Activated T-helper 1 cell treated with anti-CD3 and anti-CD28 coated beads, Interleukin-12 subunit alpha, Interleukin-12 subunit beta, Interleukin-2, Interleukin-4 antibody, amounts not matched to agents 30 ng/mL and 10 ng/mL and 1 ng/mL, durations not matched to agents 14 hours and 24 hours and 36 hours (primary cell): ENCODE data around the gene ZWILCH. TPM values are rescaled to one million over a fixed set of nuclear protein-coding genes. Genes with fewer than 3 reads are reported as not detected.

Experiments used
- DNase-seq: peaks from one replicate; pipeline ENCODE4 v3.0.0; 2021; ENCODE audit warnings: low spot score
- H3K27ac Mint-ChIP-seq: one replicate; pipeline ENCODE4 v1.8.0; 2021; ENCODE audit warnings: mild to moderate bottlenecking, mixed read lengths
- H3K27me3 Mint-ChIP-seq: one replicate; pipeline ENCODE4 v1.8.0; 2022; ENCODE audit warnings: mild to moderate bottlenecking, moderate library complexity, mixed read lengths; ENCODE audit not compliant: insufficient read depth
- H3K36me3 Mint-ChIP-seq: one replicate; pipeline ENCODE4 v1.8.0; 2021; ENCODE audit warnings: low read depth, mixed read lengths
- H3K4me1 Mint-ChIP-seq: one replicate; pipeline ENCODE4 v1.8.0; 2021; ENCODE audit warnings: low read depth, mixed read lengths
- H3K4me3 Mint-ChIP-seq: one replicate; pipeline ENCODE4 v1.8.0; 2021; ENCODE audit warnings: mild to moderate bottlenecking, moderate library complexity, mixed read lengths
- H3K9me3 Mint-ChIP-seq: one replicate; pipeline ENCODE4 v1.8.0; 2021; ENCODE audit warnings: mixed read lengths
- intact Hi-C: fragments of 100-400 bp; cut with micrococcal nuclease; formaldehyde crosslinking; loops from one replicate; pipeline ENCODE4 v1.15.1; 2024
- total RNA-seq: library from RNA; stranded (reverse); gene quantifications from 2 replicates; pipeline ENCODE4 v1.2.3, GENCODE V29; 2022

The ZWILCH gene
- total RNA-seq, 1 donor from 2014 or later = 37.5 TPM

DNA sequence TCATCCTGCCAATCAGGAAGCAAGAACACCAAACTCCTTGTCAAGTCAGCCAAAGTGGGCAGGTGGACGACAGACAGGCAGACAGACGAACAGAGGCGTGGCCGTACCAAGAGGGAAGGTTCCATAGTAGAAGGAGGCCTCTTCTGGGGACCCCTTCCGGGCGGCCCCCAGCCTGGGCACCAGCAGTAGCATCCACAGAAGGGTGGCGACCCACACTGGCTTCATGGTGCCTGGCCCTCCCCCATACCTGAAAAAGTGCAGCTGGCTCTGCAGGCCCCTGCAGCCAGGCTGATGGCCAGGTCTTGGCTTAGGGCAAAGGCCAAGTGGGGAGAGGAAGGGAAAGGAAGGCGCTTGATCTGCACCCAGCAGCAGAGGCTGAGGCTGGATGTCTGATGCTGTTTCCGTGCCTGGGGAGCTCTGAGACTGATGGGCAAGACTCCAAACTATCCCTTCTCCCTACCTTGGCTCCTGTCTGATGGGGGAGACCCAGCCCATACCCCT lies 60.1 kb downstream of the ZWILCH start:
- H3K36me3 Mint-ChIP-seq = no peaks in the 10 kb centered on the region
- no peak overlapping the region for H3K4me3 Mint-ChIP-seq
- H3K27me3 Mint-ChIP-seq = peaks cover 2% of the 10 kb centered on the region
- intact Hi-C loops = no loop called here
- DNase-seq = no peak
- H3K27ac Mint-ChIP-seq = no peak overlapping the region
- no peaks in the 10 kb centered on the region for H3K9me3 Mint-ChIP-seq
- H3K4me1 Mint-ChIP-seq = peaks cover 12% of the 10 kb centered on the region

DNA sequence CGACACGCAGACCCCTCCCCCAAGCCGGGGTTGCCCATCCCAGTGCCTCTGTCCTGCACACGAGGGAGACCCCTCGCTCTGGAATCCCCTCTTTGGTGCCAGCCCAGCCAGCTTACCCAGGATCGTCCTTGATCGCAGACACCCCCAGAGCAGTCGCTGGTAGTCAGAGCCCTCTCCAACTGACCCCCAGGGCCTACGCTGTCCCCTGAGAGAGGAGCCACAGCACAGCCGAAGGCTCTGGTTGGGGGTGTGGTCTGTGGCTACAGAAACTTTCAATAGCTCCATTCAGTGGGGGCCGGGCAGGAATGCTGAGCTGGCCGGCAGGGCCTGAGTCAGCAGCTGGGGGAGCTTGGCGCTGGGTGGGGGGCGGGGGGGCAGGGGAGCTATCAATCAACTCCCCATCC lies 60.6 kb downstream of the ZWILCH start, which contains the start of gene LCTL:
TSS of gene LCTL (minus strand) at position 258 of the 404 bp plus-strand sequence. CDS start 633 bp downstream, outside the sequence.
- no peak within 1 kb of the TSS for H3K27ac Mint-ChIP-seq

DNA sequence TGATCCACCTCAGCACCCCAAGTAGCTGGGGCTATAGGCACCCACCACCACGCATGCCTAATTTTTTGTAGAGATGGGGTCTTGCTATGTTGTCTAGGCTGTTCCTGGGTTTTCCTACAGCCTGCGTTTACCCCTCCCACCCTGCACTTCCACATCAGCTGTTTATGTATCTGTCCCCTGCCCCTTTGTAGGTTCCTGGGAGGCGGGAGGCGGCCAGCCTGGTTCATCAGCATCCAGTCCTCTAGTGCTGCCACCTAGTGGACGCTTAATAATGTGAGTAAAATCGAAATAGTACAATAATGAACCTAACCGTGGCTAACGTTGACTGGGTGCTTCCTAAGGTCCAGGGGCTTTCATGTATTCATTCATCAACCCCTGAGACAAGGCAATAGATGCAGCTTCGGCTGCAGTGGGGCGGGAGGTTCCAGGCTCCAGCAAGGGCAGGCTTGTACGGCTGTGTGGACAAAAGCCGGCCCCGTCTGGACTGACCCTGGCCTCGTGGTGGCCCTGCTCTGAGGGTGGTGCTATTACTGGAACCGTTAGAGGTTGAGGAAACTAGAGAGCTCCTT lies 61.9 kb downstream of the ZWILCH start:
- Mint-ChIP-seq H3K27me3 (no peaks in the 10 kb centered on the region), H3K27ac (no peak overlapping the region)
- intact Hi-C loops = loop anchor here (1.0 kb wide), 1 partner anchor 63 kb away; the partner anchor contains the start of gene RPL4

More for the DNA sequence above, 60.6 kb downstream of the ZWILCH start, which contains the start of gene LCTL:
- H3K9me3 Mint-ChIP-seq = no peaks in the 10 kb centered on the region
- DNase-seq = no peak
- peaks cover 12% of the 10 kb centered on the region for H3K4me1 Mint-ChIP-seq
- H3K27me3 Mint-ChIP-seq = peaks cover 2% of the 10 kb centered on the region
- intact Hi-C loops = no loop called here
- peak within 1 kb of the TSS; percentile 19 for H3K4me3 Mint-ChIP-seq
- H3K36me3 Mint-ChIP-seq = no peaks in the 10 kb centered on the region

DNA sequence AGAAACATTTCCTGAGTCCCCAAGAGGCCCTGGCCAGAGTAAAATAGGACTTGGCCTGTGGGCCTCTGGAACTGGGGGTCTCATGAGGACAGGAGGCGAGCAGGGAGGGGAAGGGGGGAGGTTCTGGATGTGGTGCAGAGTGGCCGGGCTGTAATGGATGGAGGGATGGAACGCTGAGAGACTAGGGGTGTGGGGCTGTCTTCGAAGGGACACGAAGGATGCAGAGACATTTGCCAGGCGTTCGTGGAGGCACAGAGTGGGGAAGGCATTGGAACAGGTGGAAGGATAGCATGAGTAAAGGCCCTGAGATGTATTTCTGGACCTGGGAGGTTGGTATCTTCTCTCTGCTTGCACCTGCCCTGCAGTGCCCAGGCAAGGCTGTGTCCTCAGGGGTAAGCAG lies 62.8 kb downstream of the ZWILCH start:
- H3K36me3 Mint-ChIP-seq = no peaks in the 10 kb centered on the region
- H3K27me3 Mint-ChIP-seq = no peaks in the 10 kb centered on the region
- H3K27ac Mint-ChIP-seq = no peak overlapping the region
- peaks cover 12% of the 10 kb centered on the region for H3K4me1 Mint-ChIP-seq
- intact Hi-C loops = loop anchor here (1.0 kb wide), 1 partner anchor 64 kb away; the partner anchor contains the start of gene RPL4
- H3K9me3 Mint-ChIP-seq = no peaks in the 10 kb centered on the region
- no peak for DNase-seq
- H3K4me3 Mint-ChIP-seq = no peak overlapping the region

More for the DNA sequence above, 61.9 kb downstream of the ZWILCH start:
- peak; percentile 24 for DNase-seq
- H3K36me3 Mint-ChIP-seq = no peaks in the 10 kb centered on the region
- peak overlapping the region; percentile 19 for H3K4me3 Mint-ChIP-seq
- H3K9me3 Mint-ChIP-seq = no peaks in the 10 kb centered on the region
- H3K4me1 Mint-ChIP-seq = peaks cover 12% of the 10 kb centered on the region

DNA sequence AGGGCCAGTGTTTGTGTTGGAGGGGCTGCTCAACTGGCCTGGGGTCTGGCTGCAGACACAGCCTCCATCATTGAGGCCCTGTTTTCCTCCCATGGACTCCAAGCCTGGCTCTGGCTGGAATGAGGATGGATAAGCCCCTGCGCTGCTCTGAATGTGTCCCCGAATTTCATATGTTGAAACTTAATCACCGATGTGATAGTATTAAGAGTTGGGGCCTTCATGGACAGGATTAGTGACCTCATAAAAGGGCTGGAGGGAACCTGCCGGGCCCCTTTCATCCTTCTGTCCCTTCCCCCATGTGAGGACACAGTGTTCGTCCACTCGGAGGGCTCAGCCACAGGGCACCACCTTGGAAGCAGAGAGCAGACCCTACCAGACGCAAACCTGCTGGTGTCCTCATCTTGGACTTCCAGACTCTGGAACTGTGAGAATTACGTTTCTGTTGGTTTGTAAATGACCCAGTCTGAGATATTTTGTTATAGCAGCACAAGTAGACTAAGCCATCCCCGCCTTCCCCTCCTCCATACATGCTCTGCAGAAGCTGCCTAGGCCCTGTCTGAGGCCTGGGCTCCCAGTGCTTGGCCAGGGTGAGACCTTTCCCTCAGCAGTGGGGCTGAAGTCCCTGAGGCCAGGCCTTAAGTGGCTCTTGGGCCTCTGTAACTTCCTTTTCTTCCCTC lies 64.5 kb downstream of the ZWILCH start:
- intact Hi-C loops = no loop called here
- peaks cover 12% of the 10 kb centered on the region for H3K4me1 Mint-ChIP-seq
- no peak overlapping the region for H3K4me3 Mint-ChIP-seq
- no peaks in the 10 kb centered on the region for H3K27me3 Mint-ChIP-seq
- no peak for DNase-seq
- H3K27ac Mint-ChIP-seq = no peak overlapping the region
- H3K9me3 Mint-ChIP-seq = no peaks in the 10 kb centered on the region
- H3K36me3 Mint-ChIP-seq = no peaks in the 10 kb centered on the region

DNA sequence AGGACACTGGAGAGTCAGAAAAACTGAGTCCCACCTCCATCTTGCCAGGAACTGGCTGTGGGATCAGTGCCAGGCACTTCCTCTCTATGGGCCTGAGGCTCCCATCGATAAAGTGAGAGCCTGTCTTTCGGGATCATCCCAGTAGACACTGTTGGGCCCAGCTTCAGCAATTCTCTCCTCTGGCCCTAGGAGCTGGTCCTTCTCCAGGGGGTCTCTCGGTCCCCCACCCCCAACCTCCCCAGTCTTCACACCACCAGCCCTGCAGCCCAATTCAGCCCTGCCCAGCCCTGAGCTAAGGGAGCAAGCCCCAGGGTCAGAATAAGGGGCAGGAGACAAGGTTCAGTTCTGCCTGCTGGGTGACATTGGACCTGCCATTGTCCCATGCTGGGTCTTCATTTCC lies 65.2 kb downstream of the ZWILCH start:
- DNase-seq = no peak
- intact Hi-C loops = no loop called here
- no peaks in the 10 kb centered on the region for H3K27me3 Mint-ChIP-seq
- H3K4me1 Mint-ChIP-seq = peaks cover 12% of the 10 kb centered on the region
- H3K36me3 Mint-ChIP-seq = no peaks in the 10 kb centered on the region
- H3K4me3 Mint-ChIP-seq = no peak overlapping the region
- H3K9me3 Mint-ChIP-seq = no peaks in the 10 kb centered on the region
- no peak overlapping the region for H3K27ac Mint-ChIP-seq

DNA sequence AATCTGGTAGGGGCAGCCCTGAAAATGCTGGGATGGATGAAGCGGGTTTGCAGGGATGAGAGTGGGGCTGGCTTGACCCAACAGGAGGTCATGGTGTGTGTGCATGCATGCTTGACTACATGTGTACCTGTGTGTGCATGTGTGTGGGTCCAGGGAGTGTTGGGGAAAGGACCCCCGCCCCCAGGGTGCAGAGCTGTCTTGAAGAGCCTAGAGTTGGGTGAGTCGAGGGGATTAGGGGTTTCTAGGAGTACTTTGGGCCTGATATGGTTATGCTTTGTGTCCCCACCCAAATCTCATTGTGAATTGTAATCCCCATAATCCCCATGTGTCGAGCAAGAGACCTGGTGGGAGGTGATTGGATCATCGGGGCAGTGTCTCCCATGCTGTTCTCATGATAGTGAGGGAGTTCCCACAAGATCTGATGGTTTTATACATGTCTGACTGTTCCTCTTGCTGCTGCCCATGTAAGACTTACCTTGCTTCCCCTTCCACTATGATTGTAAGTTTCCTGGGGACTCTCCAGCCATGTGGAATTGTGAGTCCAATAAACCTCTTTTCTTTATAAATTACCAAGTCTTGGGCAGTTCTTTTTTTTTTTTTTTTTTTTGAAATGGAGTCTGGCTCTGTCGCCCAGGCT lies 65.8 kb downstream of the ZWILCH start:
- intact Hi-C loops = no loop called here
- H3K4me3 Mint-ChIP-seq = no peak overlapping the region
- no peaks in the 10 kb centered on the region for H3K27me3 Mint-ChIP-seq
- H3K9me3 Mint-ChIP-seq = no peaks in the 10 kb centered on the region
- H3K4me1 Mint-ChIP-seq = peaks cover 12% of the 10 kb centered on the region
- no peak for DNase-seq
- no peak overlapping the region for H3K27ac Mint-ChIP-seq
- no peaks in the 10 kb centered on the region for H3K36me3 Mint-ChIP-seq

DNA sequence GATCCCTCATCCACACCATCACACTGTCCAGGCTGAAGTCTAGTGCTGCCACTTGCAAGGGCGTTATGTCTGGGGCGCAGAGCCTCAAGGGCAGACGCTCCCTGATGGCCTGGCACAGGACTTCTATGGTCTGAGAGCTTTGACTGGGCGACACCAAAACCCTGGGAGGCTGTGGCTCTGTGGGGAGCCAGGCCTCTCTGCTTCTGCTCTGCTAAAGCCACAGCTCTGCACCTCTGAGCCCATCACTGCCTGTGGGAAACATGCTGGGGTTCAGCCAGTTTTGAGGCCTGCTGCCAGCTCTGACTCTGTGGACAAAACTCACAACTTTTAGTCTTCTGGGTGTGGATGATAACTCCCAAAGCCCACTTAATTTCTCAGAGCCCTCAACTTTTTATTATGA lies 67.0 kb downstream of the ZWILCH start:
- H3K4me3 Mint-ChIP-seq = no peak overlapping the region
- no peak overlapping the region for H3K27ac Mint-ChIP-seq
- H3K27me3 Mint-ChIP-seq = no peaks in the 10 kb centered on the region
- no peaks in the 10 kb centered on the region for H3K36me3 Mint-ChIP-seq
- H3K4me1 Mint-ChIP-seq = peaks cover 2% of the 10 kb centered on the region
- no peaks in the 10 kb centered on the region for H3K9me3 Mint-ChIP-seq
- DNase-seq = no peak
- intact Hi-C loops = no loop called here

DNA sequence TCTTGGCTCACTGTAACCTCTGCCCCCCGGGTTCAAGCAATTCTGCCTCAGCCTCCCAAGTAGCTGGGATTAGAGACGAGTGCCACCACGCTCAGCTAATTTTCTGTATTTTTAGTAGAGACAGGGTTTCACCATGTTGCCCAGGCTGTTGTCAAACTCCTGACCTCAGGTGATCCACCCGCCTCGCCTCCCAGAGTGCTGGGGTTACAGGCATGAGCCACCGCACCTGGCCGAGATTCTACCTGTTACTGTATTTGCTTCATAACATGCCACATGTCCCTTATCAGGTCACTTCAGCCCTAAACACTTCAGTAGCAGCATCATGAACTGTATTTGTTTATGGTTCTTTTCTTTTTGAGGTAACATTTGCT lies 68.2 kb downstream of the ZWILCH start:
- Mint-ChIP-seq H3K27me3 (no peaks in the 10 kb centered on the region), H3K4me1 (no peaks in the 10 kb centered on the region), H3K9me3 (no peaks in the 10 kb centered on the region), H3K27ac (no peak overlapping the region), H3K4me3 (no peak overlapping the region), H3K36me3 (no peaks in the 10 kb centered on the region)
- intact Hi-C loops = no loop called here
- no peak for DNase-seq

DNA sequence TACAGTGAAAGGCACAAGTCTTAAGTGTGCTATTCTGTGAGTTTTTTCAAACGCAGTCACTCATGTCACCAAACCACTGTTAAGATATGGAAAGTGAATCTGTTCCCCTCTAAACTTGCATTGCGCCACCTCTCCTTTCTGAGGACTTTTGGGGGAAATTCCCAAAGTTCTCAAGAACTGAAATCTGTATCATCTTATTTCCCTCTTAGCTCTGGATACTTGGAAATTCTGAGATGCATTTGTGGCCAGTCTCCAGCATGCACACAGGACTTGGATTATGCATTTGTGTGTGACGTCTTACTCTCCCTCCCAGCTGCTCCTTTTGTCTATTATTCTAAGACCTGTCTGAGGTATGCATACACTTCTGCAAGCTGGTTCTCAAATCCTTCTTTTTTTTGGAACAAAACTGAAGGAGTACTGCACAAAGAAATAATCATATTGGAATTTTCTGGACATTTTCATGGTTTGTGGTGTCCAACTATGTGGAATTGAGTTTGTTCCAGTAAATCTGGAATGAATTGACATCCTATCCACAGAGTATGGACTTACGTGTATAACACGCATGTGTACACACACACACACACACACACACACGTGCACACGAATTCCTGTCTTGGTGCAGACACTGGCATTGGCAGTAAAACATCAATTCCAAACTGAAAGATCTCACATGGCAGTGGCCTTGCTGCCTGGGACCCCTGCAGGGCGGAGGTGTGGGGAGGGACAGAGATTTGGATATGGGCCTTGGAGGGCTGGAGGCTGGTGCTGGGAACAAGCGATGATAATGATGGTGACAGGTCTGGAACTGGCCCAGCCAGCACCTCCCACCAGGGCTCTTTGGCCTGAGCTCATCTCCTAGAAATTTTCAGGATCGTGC lies 68.8 kb downstream of the ZWILCH start:
- H3K4me3 Mint-ChIP-seq = no peak overlapping the region
- H3K9me3 Mint-ChIP-seq = no peaks in the 10 kb centered on the region
- H3K4me1 Mint-ChIP-seq = no peaks in the 10 kb centered on the region
- no peaks in the 10 kb centered on the region for H3K27me3 Mint-ChIP-seq
- intact Hi-C loops = no loop called here
- no peaks in the 10 kb centered on the region for H3K36me3 Mint-ChIP-seq
- no peak for DNase-seq
- no peak overlapping the region for H3K27ac Mint-ChIP-seq

DNA sequence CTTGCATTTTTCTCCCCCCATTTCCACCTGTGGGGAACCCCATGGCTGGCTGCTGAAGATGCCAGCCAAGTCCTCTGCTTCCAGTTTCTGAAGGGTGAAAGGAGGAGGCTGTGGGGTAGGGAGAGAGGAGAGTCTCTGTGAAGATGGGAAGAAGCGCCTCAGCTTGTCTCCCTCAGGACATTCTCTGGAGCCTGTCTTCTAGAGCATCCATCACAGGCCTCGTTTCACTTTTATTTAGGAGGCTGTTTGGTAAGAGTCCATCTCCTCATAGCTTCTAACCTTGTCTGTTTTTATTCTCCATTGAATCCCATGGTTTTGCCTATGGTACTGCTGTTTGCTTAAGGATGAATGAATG lies 69.4 kb downstream of the ZWILCH start:
- H3K4me3 Mint-ChIP-seq = no peak overlapping the region
- H3K9me3 Mint-ChIP-seq = no peaks in the 10 kb centered on the region
- no peaks in the 10 kb centered on the region for H3K36me3 Mint-ChIP-seq
- intact Hi-C loops = no loop called here
- H3K27ac Mint-ChIP-seq = no peak overlapping the region
- no peaks in the 10 kb centered on the region for H3K4me1 Mint-ChIP-seq
- H3K27me3 Mint-ChIP-seq = no peaks in the 10 kb centered on the region
- DNase-seq = no peak

DNA sequence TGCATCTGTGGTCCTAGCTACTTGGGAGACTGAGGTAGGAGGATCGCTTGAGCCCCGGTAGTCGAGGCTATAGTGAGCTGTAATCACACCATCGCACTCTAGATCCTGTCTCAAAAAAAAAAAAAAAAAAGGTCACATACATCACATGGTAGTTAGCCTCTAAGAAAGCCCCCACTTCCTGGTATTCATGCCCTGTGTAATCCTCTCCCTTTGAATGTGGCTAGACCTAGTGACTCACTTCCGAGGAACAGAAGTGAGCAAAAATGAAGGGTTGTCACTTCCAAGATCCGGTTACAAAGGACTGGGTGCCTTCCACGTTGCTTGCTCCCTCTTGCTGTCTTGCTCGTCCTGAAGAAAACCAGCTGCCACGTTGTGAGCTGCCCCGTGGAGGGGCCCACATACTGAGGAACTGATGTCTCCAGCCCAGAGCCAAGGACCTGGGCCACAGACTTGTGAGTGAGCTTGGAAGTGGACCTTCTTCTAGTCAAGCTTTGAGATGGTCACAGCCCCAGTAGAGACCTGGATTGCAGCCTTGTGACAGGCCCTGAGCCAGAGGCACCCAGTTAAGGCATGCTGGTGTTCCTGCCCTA lies 73.3 kb downstream of the ZWILCH start:
- no peaks in the 10 kb centered on the region for H3K9me3 Mint-ChIP-seq
- H3K4me3 Mint-ChIP-seq = no peak overlapping the region
- no peak for DNase-seq
- H3K4me1 Mint-ChIP-seq = no peaks in the 10 kb centered on the region
- H3K36me3 Mint-ChIP-seq = no peaks in the 10 kb centered on the region
- no peak overlapping the region for H3K27ac Mint-ChIP-seq
- H3K27me3 Mint-ChIP-seq = peaks cover 1% of the 10 kb centered on the region
- intact Hi-C loops = no loop called here
